Measurements from ENCODE around the gene DNAH14. TPM values are rescaled to one million over a fixed set of nuclear protein-coding genes. Genes with fewer than 3 reads are reported as not detected.

The DNAH14 gene
- polyA plus RNA-seq, 2 donors, result 1.1 to 2.1 TPM

GRCh38 chr1:225354906-225355305 is 425.4 kb downstream of the DNAH14 start:
- 83 to 88% methylated on average over 3 of the region's 3 CpGs for WGBS, 2 donors

GRCh38 chr1:225355863-225356262 is 426.4 kb downstream of the DNAH14 start:
- no peaks in the 10 kb centered on the region for H3K9me3 ChIP-seq (ENCODE audit: control insufficient read depth in 2 of 2, insufficient read depth in 1 of 2, low read depth in 1 of 2, low read length in 1 of 2)
- 87 to 89% methylated on average over 1 of the region's 1 CpG for WGBS, 2 donors
- H3K4me3 ChIP-seq (ENCODE audit: low read depth in 1 of 2, low read length in 2 of 2), result no peak overlapping the region
- no peaks in the 10 kb centered on the region for H3K27me3 ChIP-seq (ENCODE audit: control insufficient read depth in 1 of 2, insufficient read depth in 2 of 2, low read length in 2 of 2)
- no peaks in the 10 kb centered on the region for H3K36me3 ChIP-seq (ENCODE audit: control insufficient read depth in 2 of 2, insufficient read depth in 2 of 2, low read length in 1 of 2)
- no peaks in the 10 kb centered on the region for H3K4me1 ChIP-seq (ENCODE audit: control insufficient read depth in 2 of 2, insufficient read depth in 2 of 2, low read length in 1 of 2)
- no peak overlapping the region for H3K27ac ChIP-seq (ENCODE audit: low read depth in 2 of 2, low read length in 1 of 2)

More at GRCh38 chr1:225354906-225355305, 425.4 kb downstream of the DNAH14 start:
- Histone ChIP-seq H3K27me3 (ENCODE audit: control insufficient read depth in 1 of 2, insufficient read depth in 2 of 2, low read length in 2 of 2) (no peaks in the 10 kb centered on the region), H3K4me3 (ENCODE audit: low read depth in 1 of 2, low read length in 2 of 2) (no peak overlapping the region), H3K36me3 (ENCODE audit: control insufficient read depth in 2 of 2, insufficient read depth in 2 of 2, low read length in 1 of 2) (no peaks in the 10 kb centered on the region), H3K9me3 (ENCODE audit: control insufficient read depth in 2 of 2, insufficient read depth in 1 of 2, low read depth in 1 of 2, low read length in 1 of 2) (no peaks in the 10 kb centered on the region), H3K27ac (ENCODE audit: low read depth in 2 of 2, low read length in 1 of 2) (no peak overlapping the region), H3K4me1 (ENCODE audit: control insufficient read depth in 2 of 2, insufficient read depth in 2 of 2, low read length in 1 of 2) (no peaks in the 10 kb centered on the region)

- 85 to 89% methylated on average over 4 of the region's 4 CpGs for WGBS, 2 donors
- Histone ChIP-seq H3K4me1 (ENCODE audit: control insufficient read depth in 2 of 2, insufficient read depth in 2 of 2, low read length in 1 of 2) (no peaks in the 10 kb centered on the region), H3K36me3 (ENCODE audit: control insufficient read depth in 2 of 2, insufficient read depth in 2 of 2, low read length in 1 of 2) (no peaks in the 10 kb centered on the region), H3K27me3 (ENCODE audit: control insufficient read depth in 1 of 2, insufficient read depth in 2 of 2, low read length in 2 of 2) (no peaks in the 10 kb centered on the region), H3K27ac (ENCODE audit: low read depth in 2 of 2, low read length in 1 of 2) (no peak overlapping the region), H3K9me3 (ENCODE audit: control insufficient read depth in 2 of 2, insufficient read depth in 1 of 2, low read depth in 1 of 2, low read length in 1 of 2) (no peaks in the 10 kb centered on the region), H3K4me3 (ENCODE audit: low read depth in 1 of 2, low read length in 2 of 2) (no peak overlapping the region)
These were observed 430.6 kb downstream of the DNAH14 start for GRCh38 chr1:225360119-225360518.

GRCh38 chr1:225361176-225361575 is 431.7 kb downstream of the DNAH14 start:
- Histone ChIP-seq H3K4me3 (ENCODE audit: low read depth in 1 of 2, low read length in 2 of 2) (no peak overlapping the region), H3K27me3 (ENCODE audit: control insufficient read depth in 1 of 2, insufficient read depth in 2 of 2, low read length in 2 of 2) (no peaks in the 10 kb centered on the region), H3K27ac (ENCODE audit: low read depth in 2 of 2, low read length in 1 of 2) (no peak overlapping the region), H3K9me3 (ENCODE audit: control insufficient read depth in 2 of 2, insufficient read depth in 1 of 2, low read depth in 1 of 2, low read length in 1 of 2) (no peaks in the 10 kb centered on the region), H3K4me1 (ENCODE audit: control insufficient read depth in 2 of 2, insufficient read depth in 2 of 2, low read length in 1 of 2) (no peaks in the 10 kb centered on the region), H3K36me3 (ENCODE audit: control insufficient read depth in 2 of 2, insufficient read depth in 2 of 2, low read length in 1 of 2) (no peaks in the 10 kb centered on the region)
- 84 to 88% methylated on average over 1 of the region's 1 CpG for WGBS, 2 donors

- H3K4me1 ChIP-seq (ENCODE audit: control insufficient read depth in 2 of 2, insufficient read depth in 2 of 2, low read length in 1 of 2), result no peaks in the 10 kb centered on the region
- H3K4me3 ChIP-seq (ENCODE audit: low read depth in 1 of 2, low read length in 2 of 2), result no peak overlapping the region
- no peak overlapping the region for H3K27ac ChIP-seq (ENCODE audit: low read depth in 2 of 2, low read length in 1 of 2)
- H3K9me3 ChIP-seq (ENCODE audit: control insufficient read depth in 2 of 2, insufficient read depth in 1 of 2, low read depth in 1 of 2, low read length in 1 of 2), result no peaks in the 10 kb centered on the region
- no peaks in the 10 kb centered on the region for H3K36me3 ChIP-seq (ENCODE audit: control insufficient read depth in 2 of 2, insufficient read depth in 2 of 2, low read length in 1 of 2)
- H3K27me3 ChIP-seq (ENCODE audit: control insufficient read depth in 1 of 2, insufficient read depth in 2 of 2, low read length in 2 of 2), result no peaks in the 10 kb centered on the region
These were observed 433.3 kb downstream of the DNAH14 start for GRCh38 chr1:225362805-225363204.

GRCh38 chr1:225364439-225364838 is 435.0 kb downstream of the DNAH14 start:
- Histone ChIP-seq H3K27ac (ENCODE audit: low read depth in 2 of 2, low read length in 1 of 2) (no peak overlapping the region), H3K4me1 (ENCODE audit: control insufficient read depth in 2 of 2, insufficient read depth in 2 of 2, low read length in 1 of 2) (no peaks in the 10 kb centered on the region), H3K9me3 (ENCODE audit: control insufficient read depth in 2 of 2, insufficient read depth in 1 of 2, low read depth in 1 of 2, low read length in 1 of 2) (no peaks in the 10 kb centered on the region), H3K4me3 (ENCODE audit: low read depth in 1 of 2, low read length in 2 of 2) (no peak overlapping the region), H3K27me3 (ENCODE audit: control insufficient read depth in 1 of 2, insufficient read depth in 2 of 2, low read length in 2 of 2) (no peaks in the 10 kb centered on the region), H3K36me3 (ENCODE audit: control insufficient read depth in 2 of 2, insufficient read depth in 2 of 2, low read length in 1 of 2) (no peaks in the 10 kb centered on the region)
- WGBS, 2 donors, result 91 to 94% methylated on average over 6 of the region's 6 CpGs

GRCh38 chr1:225366018-225366417 is 436.5 kb downstream of the DNAH14 start:
- no peak overlapping the region for H3K27ac ChIP-seq (ENCODE audit: low read depth in 2 of 2, low read length in 1 of 2)
- H3K36me3 ChIP-seq (ENCODE audit: control insufficient read depth in 2 of 2, insufficient read depth in 2 of 2, low read length in 1 of 2), result no peaks in the 10 kb centered on the region
- H3K9me3 ChIP-seq (ENCODE audit: control insufficient read depth in 2 of 2, insufficient read depth in 1 of 2, low read depth in 1 of 2, low read length in 1 of 2), result no peaks in the 10 kb centered on the region
- no peaks in the 10 kb centered on the region for H3K4me1 ChIP-seq (ENCODE audit: control insufficient read depth in 2 of 2, insufficient read depth in 2 of 2, low read length in 1 of 2)
- H3K27me3 ChIP-seq (ENCODE audit: control insufficient read depth in 1 of 2, insufficient read depth in 2 of 2, low read length in 2 of 2), result no peaks in the 10 kb centered on the region
- H3K4me3 ChIP-seq (ENCODE audit: low read depth in 1 of 2, low read length in 2 of 2), result no peak overlapping the region

- Histone ChIP-seq H3K27ac (ENCODE audit: low read depth in 2 of 2, low read length in 1 of 2) (no peak overlapping the region), H3K9me3 (ENCODE audit: control insufficient read depth in 2 of 2, insufficient read depth in 1 of 2, low read depth in 1 of 2, low read length in 1 of 2) (no peaks in the 10 kb centered on the region), H3K4me3 (ENCODE audit: low read depth in 1 of 2, low read length in 2 of 2) (no peak overlapping the region), H3K36me3 (ENCODE audit: control insufficient read depth in 2 of 2, insufficient read depth in 2 of 2, low read length in 1 of 2) (no peaks in the 10 kb centered on the region), H3K4me1 (ENCODE audit: control insufficient read depth in 2 of 2, insufficient read depth in 2 of 2, low read length in 1 of 2) (no peaks in the 10 kb centered on the region), H3K27me3 (ENCODE audit: control insufficient read depth in 1 of 2, insufficient read depth in 2 of 2, low read length in 2 of 2) (no peaks in the 10 kb centered on the region)
- WGBS, 2 donors, result 29 to 33% methylated on average over 1 of the region's 1 CpG
These were observed 437.1 kb downstream of the DNAH14 start for GRCh38 chr1:225366552-225366951.

GRCh38 chr1:225368036-225368552 is 438.6 kb downstream of the DNAH14 start:
- no peaks in the 10 kb centered on the region for H3K27me3 ChIP-seq (ENCODE audit: control insufficient read depth in 1 of 2, insufficient read depth in 2 of 2, low read length in 2 of 2)
- H3K9me3 ChIP-seq (ENCODE audit: control insufficient read depth in 2 of 2, insufficient read depth in 1 of 2, low read depth in 1 of 2, low read length in 1 of 2), result no peaks in the 10 kb centered on the region
- no peaks in the 10 kb centered on the region for H3K4me1 ChIP-seq (ENCODE audit: control insufficient read depth in 2 of 2, insufficient read depth in 2 of 2, low read length in 1 of 2)
- 79 to 86% methylated on average over 3 of the region's 3 CpGs for WGBS, 2 donors
- H3K4me3 ChIP-seq (ENCODE audit: low read depth in 1 of 2, low read length in 2 of 2), result no peak overlapping the region
- no peaks in the 10 kb centered on the region for H3K36me3 ChIP-seq (ENCODE audit: control insufficient read depth in 2 of 2, insufficient read depth in 2 of 2, low read length in 1 of 2)
- H3K27ac ChIP-seq (ENCODE audit: low read depth in 2 of 2, low read length in 1 of 2), result no peak overlapping the region

GRCh38 chr1:225371366-225372010 is 442.0 kb downstream of the DNAH14 start:
- WGBS, 2 donors, result 77 to 86% methylated on average over 3 of the region's 3 CpGs
- no peak overlapping the region for H3K27ac ChIP-seq (ENCODE audit: low read depth in 2 of 2, low read length in 1 of 2)

More at GRCh38 chr1:225371366-225372010, 442.0 kb downstream of the DNAH14 start:
- Histone ChIP-seq H3K27me3 (ENCODE audit: control insufficient read depth in 1 of 2, insufficient read depth in 2 of 2, low read length in 2 of 2) (no peaks in the 10 kb centered on the region), H3K36me3 (ENCODE audit: control insufficient read depth in 2 of 2, insufficient read depth in 2 of 2, low read length in 1 of 2) (no peaks in the 10 kb centered on the region), H3K9me3 (ENCODE audit: control insufficient read depth in 2 of 2, insufficient read depth in 1 of 2, low read depth in 1 of 2, low read length in 1 of 2) (no peaks in the 10 kb centered on the region), H3K4me1 (ENCODE audit: control insufficient read depth in 2 of 2, insufficient read depth in 2 of 2, low read length in 1 of 2) (no peaks in the 10 kb centered on the region), H3K4me3 (ENCODE audit: low read depth in 1 of 2, low read length in 2 of 2) (no peak overlapping the region)
